Progenitor cell of endocrine pancreas (in vitro differentiated cells): ENCODE data around the gene BDH1. TPM values are rescaled to one million over a fixed set of nuclear protein-coding genes. Genes with fewer than 3 reads are reported as not detected.
A peak's percentile ranks its signal among the peaks of the same experiment; 100 is the strongest.

Source experiments
- DNase-seq: peaks from one replicate; pipeline ENCODE4 v3.0.0; 2021; ENCODE audit warnings: low spot score; ENCODE audit not compliant: unreplicated experiment
- H3K27ac Mint-ChIP-seq: 2 replicates; pipeline ENCODE4 v1.8.0; 2021; ENCODE audit warnings: mild to moderate bottlenecking, moderate library complexity, mixed read lengths
- H3K27me3 Mint-ChIP-seq: 2 replicates; pipeline ENCODE4 v1.8.0; 2021; ENCODE audit warnings: mixed read lengths
- H3K36me3 Mint-ChIP-seq: 2 replicates; pipeline ENCODE4 v1.8.0; 2022; ENCODE audit warnings: mixed read lengths; ENCODE audit not compliant: insufficient read depth
- H3K4me1 Mint-ChIP-seq: 2 replicates; pipeline ENCODE4 v1.8.0; 2021; ENCODE audit warnings: low read depth, mixed read lengths
- H3K4me3 Mint-ChIP-seq: 2 replicates; pipeline ENCODE4 v1.8.0; 2021; ENCODE audit warnings: low read depth, mild to moderate bottlenecking, moderate library complexity, mixed read lengths
- H3K9me3 Mint-ChIP-seq: 2 replicates; pipeline ENCODE4 v1.8.0; 2021; ENCODE audit warnings: low read depth, mixed read lengths
- CTCF ChIP-seq: fragments of 200-600 bp; sonication (generic); IDR thresholded peaks from one replicate; pipeline ENCODE4 v1.5.0; 2021; ENCODE audit warnings: antibody characterized with exemption, mild to moderate bottlenecking; ENCODE audit not compliant: unreplicated experiment
- total RNA-seq: library from RNA; stranded (reverse); gene quantifications from 2 replicates; pipeline ENCODE4 v1.2.1, GENCODE V29; 2021

BDH1 gene
- total RNA-seq, 1 donor from 2014 or later, result 41.9 TPM

GRCh38 chr3:197490098-197491058 is 65.4 kb downstream of the BDH1 start:
- Mint-ChIP-seq H3K27me3 (peaks cover 3% of the 10 kb centered on the region), H3K4me3 (no peak overlapping the region), H3K36me3 (no peaks in the 10 kb centered on the region), H3K4me1 (peaks cover 9% of the 10 kb centered on the region), H3K9me3 (no peaks in the 10 kb centered on the region), H3K27ac (peak overlapping the region; percentile 16)
- no peak for TF ChIP-seq CTCF
- DNase-seq, result no peak

GRCh38 chr3:197487911-197488391 is 67.8 kb downstream of the BDH1 start:
- Mint-ChIP-seq H3K9me3 (no peaks in the 10 kb centered on the region), H3K4me3 (no peak overlapping the region), H3K4me1 (peaks cover 4% of the 10 kb centered on the region), H3K27me3 (peaks cover 6% of the 10 kb centered on the region), H3K27ac (no peak overlapping the region), H3K36me3 (no peaks in the 10 kb centered on the region)
- no peak for TF ChIP-seq CTCF
- no peak for DNase-seq

GRCh38 chr3:197486861-197487260 is 68.9 kb downstream of the BDH1 start:
- peaks cover 11% of the 10 kb centered on the region for H3K27me3 Mint-ChIP-seq
- peaks cover 4% of the 10 kb centered on the region for H3K4me1 Mint-ChIP-seq
- no peak overlapping the region for H3K4me3 Mint-ChIP-seq
- no peak for DNase-seq
- no peaks in the 10 kb centered on the region for H3K9me3 Mint-ChIP-seq
- no peak for TF ChIP-seq CTCF
- no peak overlapping the region for H3K27ac Mint-ChIP-seq
- H3K36me3 Mint-ChIP-seq, result no peaks in the 10 kb centered on the region

GRCh38 chr3:197485143-197485542 is 70.6 kb downstream of the BDH1 start:
- Mint-ChIP-seq H3K4me3 (no peak overlapping the region), H3K4me1 (peaks cover under 1% of the 10 kb centered on the region), H3K27me3 (peaks cover 14% of the 10 kb centered on the region), H3K27ac (peak overlapping the region; percentile 47), H3K9me3 (no peaks in the 10 kb centered on the region), H3K36me3 (no peaks in the 10 kb centered on the region)
- no peak for TF ChIP-seq CTCF
- DNase-seq, result no peak

GRCh38 chr3:197484204-197484901 is 71.4 kb downstream of the BDH1 start:
- peaks cover 20% of the 10 kb centered on the region for H3K27me3 Mint-ChIP-seq
- TF ChIP-seq CTCF, result no peak
- H3K36me3 Mint-ChIP-seq, result no peaks in the 10 kb centered on the region
- peak overlapping the region; percentile 47 for H3K27ac Mint-ChIP-seq
- H3K4me3 Mint-ChIP-seq, result no peak overlapping the region
- DNase-seq, result no peak
- no peaks in the 10 kb centered on the region for H3K4me1 Mint-ChIP-seq
- H3K9me3 Mint-ChIP-seq, result no peaks in the 10 kb centered on the region
